Brain microvascular endothelial cell (primary cell): Measurements from ENCODE around the gene SYNE3.

ENCODE experiments used
- DNase-seq: peaks from one replicate; pipeline ENCODE4 v3.0.0-alpha.2; 2020
- H3K27ac ChIP-seq: fragments of 250-450 bp; sonication (Bioruptor Pico); 2 replicates; pipeline ENCODE4 v1.5.1; 2020; ENCODE audit warnings: mild to moderate bottlenecking, moderate library complexity
- H3K27me3 ChIP-seq: fragments of 250-450 bp; sonication (Bioruptor Pico); replicated peaks from 2 replicates; pipeline ENCODE4 v1.5.1; 2020; ENCODE audit warnings: mild to moderate bottlenecking
- H3K36me3 ChIP-seq: fragments of 250-450 bp; sonication (Bioruptor Pico); replicated peaks from 2 replicates; pipeline ENCODE4 v1.5.1; 2020; ENCODE audit warnings: mild to moderate bottlenecking
- H3K4me3 ChIP-seq: 2 replicates; pipeline ENCODE4 v1.5.1; 2011; ENCODE audit warnings: low read depth, mild to moderate bottlenecking, control low read depth, low read length, moderate library complexity
- CTCF ChIP-seq: IDR thresholded peaks from 2 replicates; pipeline ENCODE4 v1.5.1; 2011; ENCODE audit warnings: low read depth, mild to moderate bottlenecking, moderate library complexity, low read length, control low read depth, inconsistent platforms; ENCODE audit errors: missing control alignments
- in situ Hi-C: cut with HindIII; loops from 2 replicates; pipeline ENCODE4 v1.10.0; 2017; ENCODE audit warnings: low sequenced_read_pairs, low pct_ligation_motif_present

Gene SYNE3

GRCh38 chr14:95524706-95525512, 8.5 kb upstream of the SYNE3 start:
- TF ChIP-seq CTCF: no peak
- Histone ChIP-seq H3K36me3 (no peaks in the 10 kb centered on the region), H3K27ac (no peak overlapping the region), H3K27me3 (no peaks in the 10 kb centered on the region), H3K4me3 (no peak overlapping the region)
- in situ Hi-C loops: no loop called here
- DNase-seq: no peak

GRCh38 chr14:95523815-95524448, 7.5 kb upstream of the SYNE3 start:
- in situ Hi-C loops: no loop called here
- H3K27me3 ChIP-seq: no peaks in the 10 kb centered on the region
- peak overlapping the region; percentile 86 for H3K27ac ChIP-seq
- no peak overlapping the region for H3K4me3 ChIP-seq
- no peak for DNase-seq
- TF ChIP-seq CTCF: no peak
- no peaks in the 10 kb centered on the region for H3K36me3 ChIP-seq

- in situ Hi-C loops: no loop called here
- no peak for DNase-seq
- TF ChIP-seq CTCF: no peak
- H3K27me3 ChIP-seq: no peaks in the 10 kb centered on the region
- H3K27ac ChIP-seq: peak overlapping the region; percentile 86
- H3K4me3 ChIP-seq: peak overlapping the region; percentile 6
- no peaks in the 10 kb centered on the region for H3K36me3 ChIP-seq
Observed at GRCh38 chr14:95523051-95523814, 6.8 kb upstream of the SYNE3 start.

- Histone ChIP-seq H3K36me3 (no peaks in the 10 kb centered on the region), H3K4me3 (no peak overlapping the region), H3K27me3 (no peaks in the 10 kb centered on the region), H3K27ac (no peak overlapping the region)
- no peak for DNase-seq
- in situ Hi-C loops: no loop called here
- no peak for TF ChIP-seq CTCF
Observed at GRCh38 chr14:95522556-95522955, 6.1 kb upstream of the SYNE3 start.

- no peak overlapping the region for H3K4me3 ChIP-seq
- no peaks in the 10 kb centered on the region for H3K36me3 ChIP-seq
- in situ Hi-C loops: no loop called here
- TF ChIP-seq CTCF: no peak
- no peak overlapping the region for H3K27ac ChIP-seq
- no peak for DNase-seq
- no peaks in the 10 kb centered on the region for H3K27me3 ChIP-seq
Observed at GRCh38 chr14:95522116-95522515, 5.7 kb upstream of the SYNE3 start.
